HEK293 (cell line): Measurements from ENCODE around the gene EML1.

Source experiments
- CTCF ChIA-PET: fragments of 350-600 bp; formaldehyde crosslinking; extraction: SDS; loops from one replicate; lab custom pipeline; 2021; ENCODE audit warnings: antibody characterized with exemption; lab: Yijun Ruan, JAX
- POLR2A ChIA-PET: fragments of 300-600 bp; formaldehyde crosslinking; extraction: SDS; loops from one replicate; lab custom pipeline; 2020; ENCODE audit warnings: antibody characterized with exemption, inconsistent platforms; lab: Yijun Ruan, JAX
- H3K27ac ChIP-seq: fragments of 200-500 bp; sonication (Bioruptor generic); 2 replicates; pipeline ENCODE4 v1.5.1; 2014; ENCODE audit warnings: low read depth, low read length, control low read depth, inconsistent platforms; ENCODE audit errors: extremely low read depth
- H3K36me3 ChIP-seq, 2 experiments: fragments of 200-500 bp in 1 of 2; sonication (Bioruptor generic) in 1 of 2; 1 replicate in 1 of 2; 2 replicates in 1 of 2; pipeline ENCODE4 v1.5.1; 2014 to 2017; ENCODE audit warnings: inconsistent platforms in 2 of 2, low read length in 2 of 2; ENCODE audit not compliant: control insufficient read depth in 2 of 2, insufficient read depth in 1 of 2
- H3K4me1 ChIP-seq: fragments of 200-500 bp; sonication (Bioruptor generic); 2 replicates; pipeline ENCODE4 v1.5.1; 2014; ENCODE audit warnings: mild to moderate bottlenecking, low read length, inconsistent platforms; ENCODE audit not compliant: control insufficient read depth, insufficient read depth
- H3K4me3 ChIP-seq: 2 replicates; pipeline ENCODE4 v1.5.1; 2011; ENCODE audit warnings: low read depth, mild to moderate bottlenecking, control low read depth, low read length, moderate library complexity
- H3K9me3 ChIP-seq: fragments of 200-500 bp; sonication (Bioruptor generic); 2 replicates; pipeline ENCODE4 v1.5.1; 2014; ENCODE audit warnings: low read depth, low read length, inconsistent platforms; ENCODE audit not compliant: control insufficient read depth, insufficient read depth
- HOXA7 ChIP-seq: sonication (generic); formaldehyde crosslinking; IDR thresholded peaks from 2 replicates; pipeline ENCODE4 v1.8.1; 2022; ENCODE audit warnings: missing genetic modification reagents, borderline replicate concordance
- HOXD13 ChIP-seq: sonication (generic); formaldehyde crosslinking; IDR thresholded peaks from 2 replicates; pipeline ENCODE4 v1.8.0; 2022; ENCODE audit warnings: missing genetic modification reagents, borderline replicate concordance
- KLF9 ChIP-seq: fragments of 450-650 bp; formaldehyde crosslinking; IDR thresholded peaks from 2 replicates; pipeline ENCODE4 v1.5.1; 2016; ENCODE audit warnings: missing biosample characterization, missing genetic modification characterization, low read depth
- OSR2 ChIP-seq: fragments of 450-650 bp; formaldehyde crosslinking; IDR thresholded peaks from 2 replicates; pipeline ENCODE4 v1.5.1; 2016; ENCODE audit warnings: missing biosample characterization, missing genetic modification characterization
- REPIN1 ChIP-seq: fragments of 450-650 bp; formaldehyde crosslinking; IDR thresholded peaks from 2 replicates; pipeline ENCODE4 v1.5.1; 2017; ENCODE audit warnings: missing biosample characterization, missing genetic modification characterization, low read depth
- SALL2 ChIP-seq: fragments of 450-650 bp; formaldehyde crosslinking; IDR thresholded peaks from 2 replicates; pipeline ENCODE4 v1.5.0; 2017; ENCODE audit warnings: missing biosample characterization, mild to moderate bottlenecking, missing genetic modification characterization, borderline replicate concordance
- ZBTB20 ChIP-seq: fragments of 450-650 bp; formaldehyde crosslinking; IDR thresholded peaks from 2 replicates; pipeline ENCODE4 v1.5.1; 2016; ENCODE audit warnings: missing biosample characterization, missing genetic modification characterization
- ZBTB48 ChIP-seq: fragments of 450-650 bp; formaldehyde crosslinking; IDR thresholded peaks from 2 replicates; pipeline ENCODE4 v1.5.1; 2016; ENCODE audit warnings: missing biosample characterization, missing genetic modification characterization
- ZFP3 ChIP-seq: fragments of 450-650 bp; formaldehyde crosslinking; IDR thresholded peaks from 2 replicates; pipeline ENCODE4 v1.5.1; 2016; ENCODE audit warnings: low read depth, missing biosample characterization, missing genetic modification characterization
- ZNF10 ChIP-seq: fragments of 450-650 bp; formaldehyde crosslinking; IDR thresholded peaks from 2 replicates; pipeline ENCODE4 v1.5.1; 2017; ENCODE audit warnings: missing biosample characterization, missing genetic modification characterization
- ZNF121 ChIP-seq: fragments of 450-650 bp; formaldehyde crosslinking; IDR thresholded peaks from 2 replicates; pipeline ENCODE4 v1.5.1; 2016; ENCODE audit warnings: missing biosample characterization, missing genetic modification characterization
- ZNF24 ChIP-seq: fragments of 450-650 bp; formaldehyde crosslinking; IDR thresholded peaks from 2 replicates; pipeline ENCODE4 v1.5.1; 2016; ENCODE audit warnings: missing biosample characterization, missing genetic modification characterization
- ZNF341 ChIP-seq: fragments of 450-650 bp; formaldehyde crosslinking; IDR thresholded peaks from 2 replicates; pipeline ENCODE4; 2016; ENCODE audit warnings: low read depth, missing biosample characterization, missing genetic modification characterization
- ZNF394 ChIP-seq: fragments of 450-650 bp; formaldehyde crosslinking; IDR thresholded peaks from 2 replicates; pipeline ENCODE4 v1.5.1; 2016; ENCODE audit warnings: missing biosample characterization, missing genetic modification characterization, mild to moderate bottlenecking, moderate library complexity, borderline replicate concordance
- ZNF423 ChIP-seq: fragments of 450-650 bp; formaldehyde crosslinking; IDR thresholded peaks from 2 replicates; pipeline ENCODE4 v1.5.1; 2016; ENCODE audit warnings: missing biosample characterization, missing genetic modification characterization
- ZNF501 ChIP-seq: fragments of 450-650 bp; formaldehyde crosslinking; IDR thresholded peaks from 2 replicates; pipeline ENCODE4 v1.5.1; 2016; ENCODE audit warnings: missing biosample characterization, missing genetic modification characterization
- ZNF510 ChIP-seq: fragments of 450-650 bp; formaldehyde crosslinking; IDR thresholded peaks from 2 replicates; pipeline ENCODE4 v1.5.1; 2018; ENCODE audit warnings: mild to moderate bottlenecking, missing genetic modification characterization, missing biosample characterization; ENCODE audit not compliant: insufficient replicate concordance
- ZNF544 ChIP-seq: fragments of 450-650 bp; formaldehyde crosslinking; IDR thresholded peaks from 2 replicates; pipeline ENCODE4 v1.5.0; 2017; ENCODE audit warnings: missing biosample characterization, missing genetic modification characterization
- ZNF560 ChIP-seq: fragments of 450-650 bp; formaldehyde crosslinking; IDR thresholded peaks from 2 replicates; pipeline ENCODE4 v1.5.1; 2017; ENCODE audit warnings: missing biosample characterization, missing genetic modification characterization, borderline replicate concordance
- ZNF610 ChIP-seq: fragments of 450-650 bp; formaldehyde crosslinking; IDR thresholded peaks from 2 replicates; pipeline ENCODE4 v1.5.1; 2016; ENCODE audit warnings: missing biosample characterization, missing genetic modification characterization, borderline replicate concordance
- ZNF658 ChIP-seq: fragments of 450-650 bp; formaldehyde crosslinking; IDR thresholded peaks from 2 replicates; pipeline ENCODE4; 2016; ENCODE audit warnings: missing biosample characterization, missing genetic modification characterization
- ZNF792 ChIP-seq: fragments of 450-650 bp; formaldehyde crosslinking; IDR thresholded peaks from 2 replicates; pipeline ENCODE4 v1.5.1; 2016; ENCODE audit warnings: missing biosample characterization, missing genetic modification characterization
- TF ChIP-seq, protein P1 (sequence below): fragments of 450-650 bp; formaldehyde crosslinking; IDR thresholded peaks from 2 replicates; pipeline ENCODE4 v1.5.1; 2016; ENCODE audit warnings: missing biosample characterization, missing genetic modification characterization
- TF ChIP-seq, protein P2 (sequence below): fragments of 450-650 bp; formaldehyde crosslinking; IDR thresholded peaks from 2 replicates; pipeline ENCODE4 v1.5.1; 2016; ENCODE audit warnings: missing biosample characterization, missing genetic modification characterization, borderline replicate concordance

Gene EML1

DNA sequence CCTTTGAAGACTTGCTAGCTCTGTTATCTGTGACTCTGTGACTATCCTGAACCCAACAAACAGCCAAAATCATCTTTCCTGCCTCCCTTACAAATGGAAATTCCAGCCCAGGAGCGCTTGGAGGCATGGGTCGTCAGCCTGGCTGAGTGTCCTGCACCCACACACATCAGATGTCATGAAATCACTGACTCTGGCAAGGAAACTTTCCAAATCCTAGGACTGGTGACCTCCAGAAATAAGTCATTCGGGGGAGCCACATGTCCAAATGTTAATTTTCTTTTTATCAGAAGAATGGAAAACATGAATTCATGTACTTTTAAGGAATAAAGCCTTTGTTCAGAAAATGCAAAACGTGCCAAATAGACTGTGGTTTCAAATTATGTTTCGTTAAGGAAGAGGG, 175.7 kb downstream of the EML1 start (continued):
- no peak for TF ChIP-seq ZNF121
- TF ChIP-seq ZNF501 (tag by site-specific recombination) = no peak
- no peak for TF ChIP-seq KLF9
- TF ChIP-seq ZNF423 = no peak
- TF ChIP-seq ZNF792 = no peak
- no peak for TF ChIP-seq HOXD13 (CRISPR knock-in tag)
- TF ChIP-seq ZNF560 (tag by site-specific recombination) = no peak

DNA sequence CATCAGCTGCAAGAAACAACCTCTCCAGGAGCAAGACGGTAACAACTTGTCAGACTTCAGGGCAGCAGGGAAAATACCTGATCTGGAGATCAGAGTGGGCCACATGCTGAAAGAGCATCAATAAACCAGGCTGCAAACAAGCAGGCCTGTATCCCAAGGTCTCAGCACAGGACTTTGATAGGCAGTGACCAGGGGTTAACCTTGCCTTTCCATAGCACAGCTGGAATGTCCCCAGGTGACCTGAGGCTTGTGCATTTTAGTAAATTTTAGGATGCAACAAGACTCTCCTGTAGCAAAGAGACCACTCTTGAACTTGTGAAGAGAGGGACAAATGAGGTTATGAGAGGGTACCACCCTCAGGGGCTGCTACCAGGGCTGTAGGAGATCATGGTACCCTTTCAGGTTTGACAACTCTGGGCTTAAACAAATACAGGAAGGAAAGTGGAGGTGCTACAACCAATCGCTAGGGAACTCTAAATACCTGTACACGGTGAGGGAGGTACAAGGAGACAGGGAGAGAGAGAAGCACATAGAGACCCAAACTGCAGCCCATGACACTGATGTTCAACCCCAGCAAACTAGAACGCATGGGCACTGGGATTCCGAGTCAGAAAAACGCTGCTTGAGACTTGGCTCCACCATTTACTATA, 176.6 kb downstream of the EML1 start:
- no peak for TF ChIP-seq REPIN1 (tag by site-specific recombination)
- no peak for TF ChIP-seq ZNF341
- no peak for TF ChIP-seq ZNF394 (tag by site-specific recombination)
- no peak for TF ChIP-seq OSR2 (tag by site-specific recombination)
- TF ChIP-seq ZFP3 (tag by site-specific recombination) = no peak
- no peak for TF ChIP-seq SALL2
- TF ChIP-seq, all 188 proteins: peak for 0
- Histone ChIP-seq H3K27ac (no peak overlapping the region), H3K4me3 (no peak overlapping the region), H3K9me3 (no peaks in the 10 kb centered on the region), H3K36me3 (no peaks in the 10 kb centered on the region), H3K4me1 (no peaks in the 10 kb centered on the region)
- ChIA-PET CTCF (interaction anchor here (1.0 kb wide), 1 partner anchor 23 kb away, joined by 4 read pairs; no protein-coding TSS in a partner anchor), POLR2A (no interaction called here)

DNA sequence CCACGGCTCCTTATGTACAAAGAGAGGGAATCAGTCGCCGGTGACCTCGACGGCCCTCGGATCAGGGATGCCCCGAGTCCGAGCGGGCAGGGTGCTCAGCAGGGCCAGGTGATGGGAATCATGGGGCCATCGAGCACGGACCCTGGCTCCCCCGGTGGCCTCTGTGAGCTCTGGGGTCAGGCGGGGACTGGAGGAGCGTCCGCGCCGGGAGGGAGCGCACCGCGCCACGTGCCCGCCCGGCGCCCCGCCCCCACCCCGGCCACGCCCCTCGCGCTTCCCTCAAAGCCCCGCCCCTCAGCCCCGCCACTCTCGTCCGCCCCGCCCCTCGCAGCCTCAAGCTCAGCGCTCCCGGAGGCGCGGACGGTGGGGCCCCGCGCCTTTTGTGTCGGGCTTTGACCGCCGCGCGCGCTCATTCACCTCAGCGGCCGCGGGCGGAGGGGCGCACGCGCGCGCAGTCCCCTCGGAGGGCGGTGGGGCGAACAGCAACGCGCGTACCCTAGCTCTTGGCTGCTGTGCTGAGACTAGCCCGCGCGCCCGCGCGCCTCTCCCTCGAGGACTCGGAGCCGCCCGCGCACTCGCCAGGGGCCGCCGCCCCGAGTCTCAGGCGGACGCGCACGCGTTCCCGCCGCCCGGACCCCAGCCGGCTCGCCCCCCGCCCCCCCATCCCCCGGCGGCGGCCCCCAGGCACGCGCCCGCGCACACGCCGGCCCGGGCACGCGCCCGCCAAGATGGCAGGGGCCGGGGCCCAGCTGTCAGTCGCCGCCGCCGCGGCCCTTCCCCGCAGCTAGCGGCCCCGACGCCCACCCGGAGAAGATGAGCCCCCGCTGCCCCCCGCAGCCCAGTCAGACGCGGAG, 178.1 kb downstream of the EML1 start:
- CTCF ChIA-PET = interaction anchor here (0.6 to 1.2 kb wide), 5 partner anchors 12 to 317 kb away, joined by 3 to 5 read pairs (median 4); no protein-coding TSS in a partner anchor
- POLR2A ChIA-PET = interaction anchor here (0.6 to 1.2 kb wide), 9 partner anchors 10 to 490 kb away, joined by 3 to 6 read pairs (median 4); partner anchors contain the start of genes CCNK, CYP46A1 and SETD3
- no peaks in the 10 kb centered on the region; the same call in 1 of the 2 replicates for H3K9me3 ChIP-seq
- peak overlapping the region; percentile 87 for H3K4me3 ChIP-seq
- H3K4me1 ChIP-seq = no peaks in the 10 kb centered on the region
- H3K36me3 ChIP-seq = 0 out of 3 replicates have a peak, but pooled peaks cover 0 to 3% of the 10 kb centered on the region in 2 experiments
- peak overlapping the region; percentile 82 for H3K27ac ChIP-seq
- no peak for TF ChIP-seq ZNF501 (tag by site-specific recombination)
- no peak for TF ChIP-seq ZBTB20 (tag by site-specific recombination)
- TF ChIP-seq ZNF544 (tag by site-specific recombination) = no peak
- peak; percentile 49; the same call in 1 of the 2 replicates for TF ChIP-seq ZNF610
- no peak for TF ChIP-seq ZNF510 (tag by site-specific recombination)
- TF ChIP-seq HOXA7 (CRISPR knock-in tag) = no peak
- TF ChIP-seq ZNF10 (tag by site-specific recombination) = peak; percentile 98
- TF ChIP-seq ZNF658 (tag by site-specific recombination) = no peak
- no peak for TF ChIP-seq ZNF24 (tag by site-specific recombination)
- no peak for TF ChIP-seq ZBTB48 (tag by site-specific recombination)
- TF ChIP-seq, protein P1, sequence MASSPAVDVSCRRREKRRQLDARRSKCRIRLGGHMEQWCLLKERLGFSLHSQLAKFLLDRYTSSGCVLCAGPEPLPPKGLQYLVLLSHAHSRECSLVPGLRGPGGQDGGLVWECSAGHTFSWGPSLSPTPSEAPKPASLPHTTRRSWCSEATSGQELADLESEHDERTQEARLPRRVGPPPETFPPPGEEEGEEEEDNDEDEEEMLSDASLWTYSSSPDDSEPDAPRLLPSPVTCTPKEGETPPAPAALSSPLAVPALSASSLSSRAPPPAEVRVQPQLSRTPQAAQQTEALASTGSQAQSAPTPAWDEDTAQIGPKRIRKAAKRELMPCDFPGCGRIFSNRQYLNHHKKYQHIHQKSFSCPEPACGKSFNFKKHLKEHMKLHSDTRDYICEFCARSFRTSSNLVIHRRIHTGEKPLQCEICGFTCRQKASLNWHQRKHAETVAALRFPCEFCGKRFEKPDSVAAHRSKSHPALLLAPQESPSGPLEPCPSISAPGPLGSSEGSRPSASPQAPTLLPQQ (tag by site-specific recombination) = peak; percentile 96
- TF ChIP-seq, protein P2, sequence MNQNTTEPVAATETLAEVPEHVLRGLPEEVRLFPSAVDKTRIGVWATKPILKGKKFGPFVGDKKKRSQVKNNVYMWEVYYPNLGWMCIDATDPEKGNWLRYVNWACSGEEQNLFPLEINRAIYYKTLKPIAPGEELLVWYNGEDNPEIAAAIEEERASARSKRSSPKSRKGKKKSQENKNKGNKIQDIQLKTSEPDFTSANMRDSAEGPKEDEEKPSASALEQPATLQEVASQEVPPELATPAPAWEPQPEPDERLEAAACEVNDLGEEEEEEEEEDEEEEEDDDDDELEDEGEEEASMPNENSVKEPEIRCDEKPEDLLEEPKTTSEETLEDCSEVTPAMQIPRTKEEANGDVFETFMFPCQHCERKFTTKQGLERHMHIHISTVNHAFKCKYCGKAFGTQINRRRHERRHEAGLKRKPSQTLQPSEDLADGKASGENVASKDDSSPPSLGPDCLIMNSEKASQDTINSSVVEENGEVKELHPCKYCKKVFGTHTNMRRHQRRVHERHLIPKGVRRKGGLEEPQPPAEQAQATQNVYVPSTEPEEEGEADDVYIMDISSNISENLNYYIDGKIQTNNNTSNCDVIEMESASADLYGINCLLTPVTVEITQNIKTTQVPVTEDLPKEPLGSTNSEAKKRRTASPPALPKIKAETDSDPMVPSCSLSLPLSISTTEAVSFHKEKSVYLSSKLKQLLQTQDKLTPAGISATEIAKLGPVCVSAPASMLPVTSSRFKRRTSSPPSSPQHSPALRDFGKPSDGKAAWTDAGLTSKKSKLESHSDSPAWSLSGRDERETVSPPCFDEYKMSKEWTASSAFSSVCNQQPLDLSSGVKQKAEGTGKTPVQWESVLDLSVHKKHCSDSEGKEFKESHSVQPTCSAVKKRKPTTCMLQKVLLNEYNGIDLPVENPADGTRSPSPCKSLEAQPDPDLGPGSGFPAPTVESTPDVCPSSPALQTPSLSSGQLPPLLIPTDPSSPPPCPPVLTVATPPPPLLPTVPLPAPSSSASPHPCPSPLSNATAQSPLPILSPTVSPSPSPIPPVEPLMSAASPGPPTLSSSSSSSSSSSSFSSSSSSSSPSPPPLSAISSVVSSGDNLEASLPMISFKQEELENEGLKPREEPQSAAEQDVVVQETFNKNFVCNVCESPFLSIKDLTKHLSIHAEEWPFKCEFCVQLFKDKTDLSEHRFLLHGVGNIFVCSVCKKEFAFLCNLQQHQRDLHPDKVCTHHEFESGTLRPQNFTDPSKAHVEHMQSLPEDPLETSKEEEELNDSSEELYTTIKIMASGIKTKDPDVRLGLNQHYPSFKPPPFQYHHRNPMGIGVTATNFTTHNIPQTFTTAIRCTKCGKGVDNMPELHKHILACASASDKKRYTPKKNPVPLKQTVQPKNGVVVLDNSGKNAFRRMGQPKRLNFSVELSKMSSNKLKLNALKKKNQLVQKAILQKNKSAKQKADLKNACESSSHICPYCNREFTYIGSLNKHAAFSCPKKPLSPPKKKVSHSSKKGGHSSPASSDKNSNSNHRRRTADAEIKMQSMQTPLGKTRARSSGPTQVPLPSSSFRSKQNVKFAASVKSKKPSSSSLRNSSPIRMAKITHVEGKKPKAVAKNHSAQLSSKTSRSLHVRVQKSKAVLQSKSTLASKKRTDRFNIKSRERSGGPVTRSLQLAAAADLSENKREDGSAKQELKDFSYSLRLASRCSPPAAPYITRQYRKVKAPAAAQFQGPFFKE (tag by site-specific recombination) = no peak
